COLO829 (cell line): ENCODE data around the gene DUSP15.

Experiments
- DNase-seq: peaks from one replicate; pipeline ENCODE4 v3.0.0; 2012; ENCODE audit warnings: low spot score

Gene DUSP15

DNA sequence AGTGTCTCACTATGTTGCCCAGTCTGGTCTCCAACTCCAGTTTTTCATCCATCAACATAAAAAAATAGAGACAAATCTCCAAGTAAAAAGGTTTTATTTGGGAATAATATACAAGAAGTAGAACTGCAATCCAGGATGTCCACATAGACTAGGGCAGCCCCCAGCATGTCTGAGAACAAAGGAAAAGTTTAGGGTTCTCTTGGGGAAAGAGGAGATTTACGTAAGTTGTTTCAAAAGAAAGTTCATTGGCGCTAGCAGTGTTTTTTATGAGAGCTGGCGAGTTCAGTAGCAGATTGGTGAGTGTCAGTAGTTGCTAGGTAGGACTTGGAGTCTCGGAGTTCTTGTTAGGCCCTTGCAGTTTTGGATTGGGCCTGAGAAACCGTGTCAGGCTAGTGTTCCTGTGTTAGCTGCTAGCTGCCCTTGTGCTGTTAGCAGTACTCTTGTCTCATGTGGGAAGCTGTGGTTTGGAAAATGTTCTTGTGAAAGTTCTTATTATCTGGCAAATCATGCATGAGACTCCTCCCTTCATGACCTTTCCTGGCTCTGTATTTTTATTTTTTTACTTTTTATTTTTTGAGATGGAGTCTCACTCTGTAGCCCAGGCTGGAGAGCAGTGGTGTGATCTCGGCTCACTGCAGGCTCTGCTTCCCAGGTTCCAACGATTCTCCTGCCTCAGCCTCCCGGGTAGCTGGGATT, 24.8 kb upstream of the DUSP15 start:
- DNase-seq, result peak; percentile 27

DNA sequence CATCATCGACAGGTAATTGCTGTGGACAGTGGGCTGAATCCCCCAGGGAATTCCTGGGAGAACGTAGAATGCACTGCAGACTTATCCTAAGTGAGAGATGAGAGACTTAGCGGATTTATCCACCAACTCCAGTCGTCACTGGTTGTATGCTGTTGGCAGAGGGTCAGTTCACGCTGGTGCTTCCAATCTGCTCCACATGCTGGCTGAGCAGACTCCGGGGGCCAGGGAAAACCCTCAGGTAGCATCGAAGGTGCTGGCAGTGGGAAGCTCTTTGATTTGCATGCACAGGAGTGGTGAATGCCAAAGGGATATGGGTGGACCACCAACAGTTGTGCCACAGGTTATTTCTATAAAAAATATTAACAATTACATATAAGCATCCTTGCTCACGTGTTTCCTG, 20.3 kb upstream of the DUSP15 start:
- no peak for DNase-seq

DNA sequence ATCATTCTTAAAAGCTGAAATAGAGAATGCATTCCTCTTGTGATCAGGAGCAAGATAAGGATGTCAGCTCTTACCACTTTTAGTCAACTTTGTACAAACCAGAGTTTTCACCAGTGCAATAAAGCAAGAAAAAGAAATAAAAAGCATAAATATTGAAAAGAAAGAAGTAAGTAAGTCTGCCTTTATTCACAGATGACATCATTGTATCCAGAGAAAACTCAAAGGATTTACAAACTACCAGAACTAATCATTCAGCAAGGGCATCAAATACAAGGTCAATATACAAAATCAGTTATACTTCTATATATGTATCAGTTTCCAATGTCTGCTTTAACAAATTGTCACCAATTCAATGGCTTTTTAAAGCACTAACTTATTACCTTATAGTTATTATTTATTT, 13.5 kb upstream of the DUSP15 start:
- no peak for DNase-seq

DNA sequence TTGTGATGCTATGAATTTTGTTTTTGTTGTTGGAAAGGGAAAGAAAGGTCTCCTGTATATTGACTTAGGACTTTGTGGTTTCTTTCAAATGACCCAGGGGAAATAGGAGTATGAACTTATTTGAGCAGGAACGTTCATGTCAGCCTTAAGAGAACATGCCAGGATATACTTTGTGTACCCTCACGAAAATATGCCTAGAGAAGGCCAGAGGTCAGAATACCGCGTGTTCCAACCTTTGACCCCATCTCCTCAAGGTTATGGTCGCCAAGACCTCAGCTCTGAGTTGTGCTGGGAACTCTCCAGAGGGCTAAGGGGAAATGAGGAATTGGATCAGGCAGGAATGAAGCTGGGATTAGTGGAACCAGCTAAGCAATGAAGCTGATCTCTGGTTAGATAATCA, 11.6 kb upstream of the DUSP15 start:
- no peak for DNase-seq

DNA sequence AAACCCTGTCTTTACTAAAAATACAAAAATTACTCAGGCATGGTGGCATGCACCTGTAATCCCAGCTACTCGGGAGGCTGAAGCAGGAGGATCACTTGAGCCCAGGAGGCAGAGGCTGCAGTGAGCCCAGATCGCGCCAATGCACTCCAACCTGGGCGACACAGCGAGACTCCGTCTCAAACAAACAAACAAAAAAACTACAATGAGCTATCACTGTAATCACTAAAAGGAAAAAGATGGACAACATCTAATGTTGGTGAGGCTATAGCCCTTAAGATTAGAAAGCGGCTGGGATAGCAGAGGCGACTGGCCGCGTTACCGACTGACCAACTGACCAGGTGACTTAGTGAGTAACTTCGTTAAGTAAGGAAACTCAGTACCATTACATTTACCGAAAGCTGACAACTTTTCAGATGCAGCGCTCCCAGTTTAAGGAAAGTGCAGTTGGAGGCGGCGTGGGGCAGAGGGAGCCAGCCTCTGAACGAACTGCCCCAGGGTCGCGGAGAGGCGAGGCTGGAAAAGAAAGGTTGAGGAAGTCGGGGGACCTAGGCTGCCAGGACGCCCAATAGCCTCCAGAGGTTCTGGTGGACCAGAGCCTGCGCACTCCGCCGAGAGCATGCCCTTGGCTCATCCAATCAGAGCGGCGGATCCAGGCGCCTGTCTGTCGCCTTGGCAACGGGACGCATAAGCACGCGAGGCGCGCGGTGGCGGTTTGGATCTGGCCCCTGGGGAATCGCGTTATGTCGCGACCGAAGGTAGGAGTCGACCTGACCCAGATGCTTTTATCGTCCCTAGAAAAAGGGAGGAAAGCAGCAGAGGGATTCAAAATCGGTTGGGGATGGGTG, 9.0 kb upstream of the DUSP15 start:
- DNase-seq, result peak; percentile 98

DNA sequence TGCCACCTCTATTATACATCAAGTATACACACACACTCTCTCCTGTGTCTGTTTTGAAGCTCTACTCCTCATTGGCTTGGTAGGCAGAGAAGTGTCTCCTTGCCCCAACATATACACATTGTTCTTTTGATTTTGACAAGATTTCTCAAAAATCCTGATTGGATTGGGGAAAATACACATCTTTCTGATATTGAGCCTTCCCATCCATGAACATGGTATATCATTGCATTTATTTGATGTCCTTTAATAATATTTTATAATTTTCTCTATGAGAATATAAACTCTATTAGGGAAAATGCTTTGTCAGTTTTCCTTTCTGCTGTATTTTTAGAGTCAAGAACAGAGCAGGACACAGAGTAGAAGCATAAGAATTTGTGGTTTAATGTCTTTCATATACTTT, 7.4 kb upstream of the DUSP15 start:
- no peak for DNase-seq

DNA sequence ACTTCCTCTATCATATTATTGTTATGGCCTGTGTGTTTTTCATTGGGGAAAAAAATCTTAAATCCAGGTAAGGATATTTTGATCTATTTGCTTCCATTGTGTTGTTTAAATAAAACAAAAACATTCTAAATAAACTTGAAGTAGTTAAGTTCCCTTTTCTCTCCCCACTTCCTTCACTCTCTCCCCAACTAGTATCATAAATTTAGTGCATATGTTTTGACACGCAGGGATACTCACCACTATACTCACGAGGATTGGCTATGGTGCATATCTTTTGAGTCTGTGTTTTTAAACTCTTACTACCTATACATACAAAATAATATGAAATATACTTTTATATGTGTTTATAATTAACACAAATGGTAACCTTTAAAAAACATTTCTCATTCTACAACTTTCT, 5.3 kb upstream of the DUSP15 start:
- DNase-seq, result no peak

DNA sequence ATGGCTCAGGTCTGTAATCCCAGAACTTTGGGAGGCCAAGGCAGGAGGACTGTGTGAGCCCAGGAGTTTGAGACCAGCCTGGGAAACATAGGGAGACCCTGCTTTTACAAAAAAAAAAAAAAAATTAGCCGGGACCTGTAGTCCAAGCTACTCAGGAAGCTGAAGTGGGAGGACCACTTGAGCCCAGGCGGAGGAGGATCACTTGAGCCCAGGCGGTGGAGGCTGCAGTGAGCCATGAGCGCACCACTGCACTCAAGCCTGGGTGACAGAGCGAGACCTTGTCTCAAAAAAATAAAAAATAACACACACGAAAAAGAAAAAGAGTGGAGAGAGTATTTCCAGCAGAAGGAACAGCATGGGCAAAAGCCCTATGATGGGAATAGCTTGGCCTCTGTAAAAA, 2.1 kb upstream of the DUSP15 start:
- DNase-seq, result no peak

DNA sequence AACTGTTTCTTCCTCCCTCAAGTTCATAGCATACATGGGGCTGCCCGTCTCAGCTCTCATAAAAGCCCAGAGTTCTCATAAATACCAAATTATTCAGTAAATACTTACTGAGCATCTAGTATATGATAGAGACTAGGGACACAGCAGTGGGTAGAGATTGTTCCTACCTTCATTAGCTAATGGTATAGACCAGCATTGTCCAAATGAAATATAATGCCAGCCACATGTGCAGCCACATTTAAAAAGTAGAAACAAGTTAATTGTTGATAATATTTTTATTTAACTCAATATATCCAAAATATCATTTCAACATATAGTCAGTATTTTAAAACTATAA, 1.3 kb upstream of the DUSP15 start:
- DNase-seq, result no peak

DNA sequence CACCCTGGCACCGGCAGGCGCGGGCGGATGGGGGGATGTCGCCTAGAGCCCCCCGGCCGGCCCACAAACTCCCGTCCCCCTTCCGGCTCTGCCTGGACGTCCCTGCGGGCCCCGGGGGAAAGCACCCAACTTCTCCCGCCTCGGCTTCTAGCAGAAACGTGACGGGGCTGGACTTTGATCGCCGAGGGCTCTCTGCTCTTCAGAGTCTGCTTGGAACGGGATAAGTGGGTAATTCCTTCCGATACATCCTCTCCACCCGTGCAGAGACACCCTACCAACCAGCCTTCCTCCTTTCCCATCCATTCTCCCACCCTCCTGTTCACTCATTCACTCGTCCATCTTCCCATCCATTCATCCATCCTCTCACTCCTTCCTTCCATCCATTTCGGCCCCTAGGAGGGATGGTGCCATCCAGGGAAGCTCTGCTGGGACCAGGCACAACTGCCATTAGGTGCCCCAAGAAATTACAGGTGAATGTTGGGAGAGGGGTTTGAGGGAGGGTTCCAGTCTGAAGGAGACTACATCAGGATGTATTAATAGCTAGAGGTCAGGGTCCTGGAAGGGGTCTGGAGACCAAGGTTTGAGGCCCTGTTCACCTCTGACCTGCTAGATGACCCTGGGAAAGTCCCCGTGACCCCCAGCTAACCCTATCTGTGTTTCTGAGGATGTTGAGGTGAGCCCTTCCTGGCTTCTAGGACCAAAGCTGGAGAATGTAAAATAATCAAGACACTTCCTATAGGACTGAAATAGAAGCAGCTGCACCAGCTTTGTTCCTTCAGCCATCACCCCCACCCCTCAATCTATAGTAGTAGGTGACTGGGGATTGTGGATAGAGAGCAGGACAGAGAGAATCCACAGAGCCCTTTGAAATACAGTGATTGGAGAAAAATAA, 645 bp upstream of the DUSP15 start:
- no peak for DNase-seq

DNA sequence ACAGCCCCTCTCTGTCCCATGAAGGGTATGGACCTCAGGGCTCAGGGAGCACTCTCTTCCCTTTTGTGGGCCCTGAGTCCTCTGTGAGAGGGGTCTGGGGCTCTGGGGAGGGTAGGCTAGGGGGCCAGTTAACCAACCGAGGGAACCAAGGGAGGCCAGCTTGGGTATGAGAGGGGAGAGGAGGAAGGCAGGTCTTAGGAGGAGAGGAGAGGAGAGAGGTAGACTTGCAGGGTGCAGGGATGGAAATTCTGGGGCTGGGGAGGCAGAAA, 720 bp downstream of the DUSP15 start:
- no peak for DNase-seq

DNA sequence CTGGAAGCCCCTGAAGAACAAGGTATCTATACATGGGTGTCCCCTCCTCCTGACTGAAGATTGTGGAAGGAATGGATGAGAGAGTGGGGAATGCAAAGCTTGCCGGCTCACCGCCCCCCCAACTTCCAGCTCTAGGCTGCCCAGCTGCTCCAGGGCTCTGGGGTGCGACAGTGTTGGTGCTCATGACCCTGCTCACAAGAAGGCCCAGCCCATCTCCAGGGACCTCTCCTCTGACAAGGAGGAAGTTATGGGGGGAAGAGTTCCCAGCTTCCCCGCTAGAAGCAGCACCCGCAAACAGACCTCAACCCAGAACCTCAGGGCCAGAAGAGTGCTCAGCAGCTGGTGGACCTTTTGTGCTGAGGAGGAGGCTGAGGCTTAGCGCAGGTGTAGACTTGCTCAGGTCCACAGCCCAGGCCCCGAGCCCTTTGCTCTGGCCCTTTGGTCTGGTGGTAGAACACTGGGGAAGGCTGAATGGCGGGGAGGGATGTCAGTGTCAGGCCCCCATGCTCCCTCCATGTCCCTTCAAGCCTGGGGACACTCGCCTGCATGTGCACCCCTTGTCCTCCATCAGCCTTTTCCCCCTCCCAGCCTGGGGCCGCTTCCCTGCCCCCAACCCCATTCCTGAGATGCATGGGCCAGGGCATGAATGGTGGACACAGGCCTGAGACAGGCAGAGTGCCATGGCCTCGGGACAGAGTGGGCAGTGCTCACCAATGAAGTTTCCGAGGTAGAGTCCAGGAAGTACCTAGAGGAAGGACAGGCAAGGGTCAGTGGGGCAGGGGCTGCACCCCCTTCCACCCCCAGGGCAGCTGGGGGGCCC, 1.3 kb downstream of the DUSP15 start:
- no peak for DNase-seq

DNA sequence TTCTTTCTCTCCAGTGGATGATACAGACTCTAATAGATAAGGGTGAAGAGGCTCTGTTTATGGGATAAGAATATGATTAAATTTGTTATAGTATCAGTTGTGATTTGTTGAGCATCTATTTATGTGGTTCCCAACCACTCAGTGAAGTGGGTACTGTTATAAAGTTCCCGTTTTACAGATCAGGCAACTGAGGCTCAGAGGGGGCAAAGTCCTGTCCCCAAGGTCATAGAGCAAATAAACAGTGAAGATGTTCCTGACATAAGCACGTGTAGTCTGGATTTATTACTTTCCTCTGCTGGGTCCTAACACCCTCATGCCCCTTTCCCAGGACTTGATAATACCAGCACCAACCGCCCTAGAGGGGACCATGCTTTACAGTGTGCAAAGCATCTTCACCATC, 4.1 kb downstream of the DUSP15 start:
- no peak for DNase-seq

DNA sequence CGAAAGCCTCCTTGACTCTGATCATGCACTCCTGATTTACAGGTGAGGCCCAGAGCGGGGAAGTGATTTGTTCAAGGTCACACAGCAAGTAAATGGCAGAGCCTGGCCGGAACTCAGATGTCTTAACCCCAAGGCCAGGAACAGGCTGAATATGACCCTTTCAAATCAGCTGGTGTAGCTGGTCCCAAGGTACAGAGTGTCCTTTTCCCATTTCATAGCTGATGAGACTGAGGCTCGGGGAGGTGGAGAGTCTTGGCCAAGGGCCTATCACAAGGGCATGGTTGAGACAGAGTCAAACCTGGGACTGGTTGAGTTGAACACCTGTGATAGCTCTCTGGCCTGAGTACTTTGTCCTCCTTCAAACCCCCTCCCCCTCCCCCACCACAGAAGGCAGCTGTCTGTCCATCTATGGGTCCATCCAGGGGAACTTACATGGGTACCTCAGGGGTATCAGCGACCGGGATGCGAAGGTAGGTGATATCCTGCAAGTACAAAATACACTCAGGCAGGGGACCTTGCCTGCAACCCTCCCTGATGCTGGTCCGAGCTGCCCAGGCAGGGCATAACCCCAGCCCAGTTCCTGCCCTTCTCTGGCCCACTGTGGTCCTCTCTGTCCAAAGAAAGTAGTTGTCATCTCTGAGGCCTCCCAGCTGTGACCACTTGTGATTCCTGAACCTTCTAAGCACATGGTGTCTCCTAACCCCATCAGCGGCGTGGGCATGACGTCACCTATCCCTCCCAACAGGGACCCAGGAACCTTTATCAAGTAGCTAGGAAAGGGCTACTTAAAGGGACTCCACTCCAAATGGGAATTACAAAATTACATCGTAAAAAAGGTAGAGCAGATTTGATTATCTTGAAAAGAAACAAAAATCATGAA, 5.6 kb downstream of the DUSP15 start:
- no peak for DNase-seq

DNA sequence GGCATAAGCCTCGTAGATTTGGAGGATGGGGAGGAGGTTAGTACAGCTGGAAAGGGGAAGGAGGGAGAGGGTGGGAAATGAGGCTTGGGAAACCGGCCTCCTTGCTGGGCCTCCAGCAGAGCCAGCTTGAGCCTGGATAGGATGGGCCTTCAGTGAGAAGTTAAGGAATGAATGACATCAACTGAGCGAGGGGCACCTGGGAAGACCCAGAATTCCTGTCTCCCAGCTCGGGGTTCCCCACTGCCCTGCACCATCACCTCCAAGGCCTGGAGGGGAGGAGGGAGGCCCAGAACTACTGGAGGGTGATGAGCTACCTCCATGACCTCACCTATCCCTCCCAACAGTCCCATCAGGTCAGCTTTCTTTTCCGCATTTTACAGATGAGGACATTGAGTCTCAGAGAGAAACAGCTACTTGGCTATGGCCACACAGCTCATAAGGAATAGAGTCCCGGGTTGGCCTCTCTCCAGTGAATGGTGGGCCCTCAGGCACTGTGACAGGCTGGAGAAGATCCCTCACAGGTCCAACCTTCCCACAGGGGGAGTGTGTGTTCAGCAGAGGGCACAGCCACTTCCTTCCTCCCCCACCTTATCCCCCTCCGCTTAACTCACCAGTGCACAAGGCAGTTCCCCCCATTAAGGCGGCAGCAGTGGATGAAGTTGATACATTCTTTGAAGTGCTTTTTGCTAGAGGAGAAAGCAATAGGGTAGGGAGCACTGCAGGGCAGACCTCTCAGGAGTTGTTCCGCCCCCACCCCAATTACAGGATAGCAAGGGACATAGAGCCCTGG, 6.8 kb downstream of the DUSP15 start:
- DNase-seq, result no peak

DNA sequence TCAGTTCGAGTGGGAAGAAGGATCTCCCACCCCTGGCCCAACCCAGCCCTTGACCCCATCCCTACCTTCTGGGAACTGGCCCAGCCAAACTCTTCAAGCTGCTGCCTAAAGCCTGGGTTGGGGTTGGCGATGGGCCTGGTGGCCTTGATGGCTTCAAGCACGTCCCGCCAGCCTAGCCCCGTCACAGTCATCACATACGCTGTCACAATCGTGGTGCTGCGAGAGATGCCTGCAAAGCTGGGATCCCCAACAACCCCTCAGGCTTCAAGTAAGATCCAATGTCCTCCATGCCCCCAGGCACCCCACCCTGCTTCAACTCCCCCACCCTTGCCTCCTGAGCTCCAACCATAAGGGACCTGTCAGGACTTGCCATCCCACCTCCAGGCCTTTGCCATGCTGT, 7.8 kb downstream of the DUSP15 start:
- DNase-seq, result no peak

DNA sequence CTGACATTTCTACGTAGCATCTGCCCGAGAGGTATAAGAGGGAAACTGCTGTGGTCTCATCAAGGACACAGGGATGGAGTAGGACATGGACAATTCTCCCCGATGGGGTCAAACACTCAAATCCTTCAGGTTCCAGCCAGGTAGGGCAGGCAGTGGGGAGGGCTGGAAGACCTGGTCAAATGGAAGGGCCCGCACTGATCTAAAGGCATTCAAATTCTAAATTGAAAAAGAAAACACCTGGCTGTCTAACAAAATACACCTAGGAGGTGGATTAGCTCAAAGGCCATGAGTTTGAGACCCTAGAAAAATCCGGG, 8.2 kb downstream of the DUSP15 start:
- DNase-seq, result no peak

DNA sequence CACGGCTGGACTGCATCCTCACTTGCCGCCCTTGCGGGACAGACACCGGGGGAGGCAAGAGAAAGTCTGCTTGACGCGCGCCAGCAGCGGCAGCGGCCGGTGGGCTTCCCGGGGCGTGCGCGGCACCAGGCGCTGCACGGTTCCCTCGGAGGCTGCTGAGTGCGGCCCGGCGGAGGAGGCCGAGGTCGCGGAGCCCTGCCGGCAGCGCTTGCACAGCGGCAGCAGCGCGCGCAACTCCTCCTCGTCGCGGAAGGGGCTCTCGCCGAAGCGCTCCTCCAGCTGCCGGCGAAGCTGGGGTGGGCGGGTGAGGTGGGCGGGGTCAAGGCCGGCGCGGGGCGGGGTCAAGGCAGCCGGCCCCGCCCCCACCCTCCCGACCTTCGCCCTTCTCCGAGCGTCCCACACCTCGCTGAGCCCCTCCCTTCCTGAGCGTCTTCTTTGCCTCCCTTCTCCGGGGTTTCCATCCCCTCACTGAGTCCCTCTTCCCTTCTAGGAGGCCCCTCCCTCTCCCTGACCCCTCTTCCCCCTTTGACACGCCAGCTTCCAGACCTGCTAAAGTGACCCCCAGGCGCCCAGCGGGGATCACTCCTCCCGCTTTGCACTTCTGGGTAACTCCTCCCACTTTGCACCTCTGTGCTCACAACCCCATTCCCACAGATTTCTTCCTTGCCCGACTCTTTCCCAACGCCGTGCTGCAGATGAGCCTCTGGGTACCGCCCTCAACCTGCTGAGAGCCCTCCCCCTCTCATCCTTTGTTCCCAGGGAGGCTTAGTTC, 8.8 kb downstream of the DUSP15 start:
- DNase-seq, result peak; percentile 87

DNA sequence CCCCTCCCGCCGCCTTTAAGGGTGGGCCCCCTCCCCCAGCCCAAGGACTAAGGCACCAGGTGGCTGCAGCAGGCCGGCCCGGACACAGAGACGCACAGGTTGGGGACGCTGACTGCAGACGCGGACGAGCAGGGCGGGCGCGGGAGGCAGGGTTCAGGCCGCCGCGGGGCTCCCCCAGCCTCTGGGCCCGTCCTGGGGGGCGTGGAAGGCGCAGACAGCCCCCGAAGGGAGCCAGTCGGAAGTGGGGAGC, 9.3 kb downstream of the DUSP15 start:
- no peak for DNase-seq
